GM21360 (cell line): ENCODE measurements around the gene YAP1.
A peak's percentile ranks its signal among the peaks of the same experiment; 100 is the strongest.
"Not testable (repeated sequence)": the region's sequence is repeated elsewhere in the genome, so short reads cannot be mapped to it uniquely, and the experiment has no call there.

ENCODE experiments used
- ATAC-seq: cut with Tn5 transposase; IDR thresholded peaks from one replicate; pipeline ENCODE4 v1.9.1; 2021; ENCODE audit warnings: mild to moderate bottlenecking, moderate library complexity; ENCODE audit not compliant: unreplicated experiment

YAP1 gene

DNA sequence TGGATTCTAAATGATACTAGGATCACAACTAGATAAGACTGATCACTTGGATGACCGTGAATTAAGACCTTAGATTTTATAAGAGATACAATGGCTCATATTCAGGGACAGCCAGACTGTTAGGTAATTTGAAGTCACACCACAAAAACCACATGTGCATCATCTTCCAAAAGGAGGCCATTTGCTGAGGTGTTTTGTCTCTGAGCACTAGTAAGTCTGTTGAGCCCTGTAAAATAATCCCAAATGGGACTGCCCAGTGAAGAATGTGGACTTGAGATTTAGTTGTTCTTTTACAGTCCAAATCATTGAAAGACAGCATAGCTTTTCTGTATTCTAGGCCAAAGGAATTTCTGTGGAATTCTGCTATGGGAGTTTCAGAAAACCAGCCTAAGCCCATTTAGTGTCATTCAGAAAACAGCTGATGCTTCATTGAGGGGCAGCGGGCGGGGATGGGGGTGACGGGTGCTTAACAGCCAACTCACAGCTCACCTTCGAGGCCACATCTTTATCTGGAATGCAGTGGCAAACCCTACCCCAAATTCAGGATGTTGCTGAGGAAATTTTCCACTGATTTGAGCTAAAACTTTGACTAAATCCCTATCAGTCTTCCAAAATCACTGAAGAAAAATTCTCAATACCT, 127.0 kb downstream of the YAP1 start:
- ATAC-seq: no peak

- ATAC-seq: no peak
These were observed 128.2 kb downstream of the YAP1 start for GRCh38 chr11:102238391-102238821.

DNA sequence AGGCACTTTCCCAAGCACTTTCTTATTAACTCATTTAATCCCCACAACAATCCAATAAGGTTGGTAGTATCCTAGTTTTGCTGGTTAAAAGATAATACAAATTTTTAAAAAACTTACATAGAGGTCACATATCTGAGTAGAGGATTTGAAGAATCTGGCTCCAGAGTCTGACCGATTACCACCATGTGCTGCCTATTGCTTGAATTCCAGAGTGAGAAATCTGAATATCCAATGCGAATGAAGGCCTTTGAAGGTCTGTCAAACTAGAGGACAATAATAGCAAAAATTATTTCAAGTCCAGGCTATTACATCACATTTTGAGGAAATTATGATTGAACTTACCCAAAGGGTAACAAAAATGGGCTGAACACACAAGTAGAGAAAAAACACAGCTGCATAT, 129.2 kb downstream of the YAP1 start:
- ATAC-seq: no peak

DNA sequence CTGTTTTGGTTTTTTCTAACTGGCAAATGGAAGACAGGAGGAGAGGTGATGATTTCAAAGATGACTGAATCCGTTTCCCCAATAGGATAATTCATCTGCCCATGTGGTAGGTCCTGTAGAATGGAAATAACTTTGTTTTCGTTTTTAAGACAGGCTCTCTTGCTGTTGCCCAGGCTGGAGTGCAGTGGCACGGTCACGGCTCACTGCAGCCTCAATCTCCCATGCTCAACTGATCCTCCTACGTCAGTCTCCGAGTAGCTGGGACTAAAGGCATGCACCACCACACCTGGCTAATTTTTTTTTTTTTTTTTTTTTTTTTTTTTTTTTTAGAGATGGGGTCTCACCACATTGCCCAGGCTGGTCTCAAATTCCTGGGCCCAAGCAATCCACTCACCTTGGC, 129.7 kb downstream of the YAP1 start:
- no peak for ATAC-seq

DNA sequence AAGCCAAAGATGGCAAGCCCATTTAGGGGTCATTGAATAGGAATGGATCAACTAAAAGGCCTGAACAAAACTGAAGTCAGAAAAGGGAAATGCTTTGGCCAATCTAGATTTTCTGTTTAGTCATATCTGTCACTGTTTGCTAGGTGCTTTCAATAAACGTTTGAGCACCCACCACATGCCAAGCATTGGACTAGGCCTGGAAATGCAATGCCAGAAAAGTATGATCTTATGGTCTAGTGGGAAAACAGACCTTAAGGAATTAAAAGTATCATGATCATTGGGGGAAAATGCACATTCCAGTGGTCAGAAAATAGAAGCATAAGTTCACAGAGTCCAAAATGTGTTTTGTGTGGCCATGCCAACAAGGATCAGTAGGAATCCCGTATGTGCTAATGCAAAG, 130.3 kb downstream of the YAP1 start:
- peak; percentile 63 for ATAC-seq

DNA sequence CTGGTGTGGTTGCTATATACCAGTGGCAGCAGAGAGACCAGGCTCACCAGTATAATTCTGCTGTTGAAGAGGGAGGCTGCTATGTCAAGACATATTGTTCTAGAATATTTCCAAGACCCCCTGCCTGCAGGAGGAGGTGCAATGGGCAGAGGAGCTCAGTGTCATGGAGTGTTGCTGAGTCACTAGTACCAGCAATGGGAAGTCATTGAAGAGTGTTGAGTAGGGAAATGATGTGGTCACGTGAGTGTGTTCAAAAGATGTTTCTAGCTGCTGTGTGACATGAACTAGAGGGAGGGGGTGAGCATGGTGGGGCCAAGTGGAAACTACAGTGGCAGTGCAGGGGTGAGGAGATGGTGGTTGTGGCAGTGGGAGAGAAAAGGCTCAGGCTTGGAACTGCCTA, 130.8 kb downstream of the YAP1 start:
- no peak for ATAC-seq

- ATAC-seq: no peak
These were observed 133.2 kb downstream of the YAP1 start for GRCh38 chr11:102243399-102243884.

GRCh38 chr11:102244681-102245409, 134.6 kb downstream of the YAP1 start:
- no peak for ATAC-seq

DNA sequence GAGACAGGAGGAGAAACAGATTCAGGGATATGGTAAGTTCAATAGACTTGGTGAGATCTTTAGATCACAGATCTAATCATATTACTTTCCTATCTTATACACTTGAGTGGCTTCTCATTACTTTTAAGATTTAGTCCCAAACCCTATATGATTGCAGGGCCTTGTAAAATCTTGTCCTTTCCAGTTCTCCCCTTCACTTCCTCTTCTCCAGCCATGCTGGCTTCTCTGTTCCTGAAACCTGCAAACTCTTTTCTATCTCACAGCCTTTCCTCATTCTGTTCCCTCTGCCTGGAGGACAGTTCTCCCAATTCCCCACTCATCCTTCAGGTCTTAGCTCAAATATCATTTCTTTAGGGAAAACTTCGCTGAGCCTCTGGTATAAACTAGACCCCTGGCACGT, 141.2 kb downstream of the YAP1 start:
- no peak for ATAC-seq

- no peak for ATAC-seq
These were observed 142.2 kb downstream of the YAP1 start for GRCh38 chr11:102252339-102252891.

GRCh38 chr11:102253020-102253715, 142.9 kb downstream of the YAP1 start:
- no peak for ATAC-seq

DNA sequence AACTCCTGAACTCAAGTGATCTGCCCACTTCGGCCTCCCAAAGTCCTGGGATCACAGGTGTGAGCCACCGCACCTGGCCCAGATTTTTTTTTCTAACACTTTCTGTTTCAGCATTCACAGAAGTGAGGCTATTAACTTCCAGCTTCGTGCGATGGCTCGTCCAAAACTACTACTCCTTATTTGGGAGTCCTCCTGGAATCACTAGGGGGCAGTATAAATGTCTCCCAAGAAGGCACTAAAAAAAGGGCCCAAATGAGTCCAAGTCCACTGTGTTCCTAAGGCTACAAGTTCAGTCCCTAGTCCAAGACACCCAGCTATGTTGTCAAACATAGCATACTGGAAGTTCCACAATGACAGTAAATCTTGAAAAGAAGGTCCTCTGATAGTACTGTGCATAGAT, 143.8 kb downstream of the YAP1 start:
- ATAC-seq: no peak

DNA sequence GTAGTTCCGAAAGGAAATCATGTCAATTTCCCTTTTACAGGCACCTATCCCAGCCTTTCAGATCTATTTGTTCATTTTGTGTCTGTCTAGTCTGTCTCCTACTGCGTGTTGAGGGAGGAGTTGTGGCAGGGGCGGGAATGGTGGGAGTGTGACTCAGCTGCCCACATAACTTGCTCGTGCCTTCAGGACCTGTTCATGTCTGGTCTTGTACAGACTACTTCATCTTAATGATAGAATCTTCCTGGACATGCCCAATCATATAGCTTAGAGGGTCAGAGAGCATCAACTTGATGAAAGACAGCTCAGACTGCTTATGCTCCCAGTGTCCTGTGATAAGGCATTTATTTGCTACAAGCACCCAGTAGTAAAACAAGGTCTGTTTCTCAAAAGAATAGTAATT, 146.0 kb downstream of the YAP1 start:
- ATAC-seq: no peak

- no peak for ATAC-seq
These were observed 150.0 kb downstream of the YAP1 start for GRCh38 chr11:102260241-102260640.

GRCh38 chr11:102263379-102264003, 153.2 kb downstream of the YAP1 start:
- no peak for ATAC-seq

DNA sequence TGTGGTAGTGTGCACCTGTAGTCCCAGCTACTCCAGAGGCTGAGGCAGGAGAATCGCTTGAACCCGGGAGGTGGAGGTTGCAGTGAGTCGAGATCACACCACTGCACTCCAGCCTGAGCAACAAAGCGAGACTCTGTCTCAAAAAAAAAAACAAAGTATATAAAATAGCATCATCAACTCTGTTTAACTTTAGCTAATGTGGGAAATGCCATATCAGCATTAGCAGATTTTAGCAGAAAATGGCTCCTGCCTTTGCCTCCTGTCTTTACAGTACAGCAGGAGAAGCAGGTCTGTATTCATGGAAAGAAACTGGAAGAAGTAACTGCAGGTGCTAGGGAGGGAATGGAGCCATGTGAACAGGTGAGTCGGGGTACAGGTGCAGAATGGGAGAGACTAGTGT, 154.5 kb downstream of the YAP1 start:
- ATAC-seq: not testable (repeated sequence)

GRCh38 chr11:102266099-102266498, 155.9 kb downstream of the YAP1 start:
- no peak for ATAC-seq

GRCh38 chr11:102267609-102268008, 157.4 kb downstream of the YAP1 start:
- no peak for ATAC-seq

- ATAC-seq: peak; percentile 99
These were observed 158.1 kb downstream of the YAP1 start for GRCh38 chr11:102268083-102268984.

- ATAC-seq: no peak
These were observed 158.8 kb downstream of the YAP1 start for GRCh38 chr11:102268985-102269470.
